GM12875 (cell line): ENCODE measurements around the gene PPP2R3B.

Experiments used
- H3K4me3 ChIP-seq: one replicate; pipeline ENCODE4 v1.5.1; 2011; ENCODE audit warnings: low read depth, low read length, control low read depth
- TF ChIP-seq, protein P1 (sequence below): IDR thresholded peaks from 2 replicates; pipeline ENCODE4 v1.5.1; 2011; ENCODE audit warnings: low read depth, mild to moderate bottlenecking, control low read depth, inconsistent platforms, low read length, moderate library complexity, borderline replicate concordance; ENCODE audit not compliant: insufficient read depth

Gene PPP2R3B

GRCh38 chrX:368811-369562 is 17.7 kb downstream of the PPP2R3B start:
- no peak overlapping the region for H3K4me3 ChIP-seq
- TF ChIP-seq, protein P1, sequence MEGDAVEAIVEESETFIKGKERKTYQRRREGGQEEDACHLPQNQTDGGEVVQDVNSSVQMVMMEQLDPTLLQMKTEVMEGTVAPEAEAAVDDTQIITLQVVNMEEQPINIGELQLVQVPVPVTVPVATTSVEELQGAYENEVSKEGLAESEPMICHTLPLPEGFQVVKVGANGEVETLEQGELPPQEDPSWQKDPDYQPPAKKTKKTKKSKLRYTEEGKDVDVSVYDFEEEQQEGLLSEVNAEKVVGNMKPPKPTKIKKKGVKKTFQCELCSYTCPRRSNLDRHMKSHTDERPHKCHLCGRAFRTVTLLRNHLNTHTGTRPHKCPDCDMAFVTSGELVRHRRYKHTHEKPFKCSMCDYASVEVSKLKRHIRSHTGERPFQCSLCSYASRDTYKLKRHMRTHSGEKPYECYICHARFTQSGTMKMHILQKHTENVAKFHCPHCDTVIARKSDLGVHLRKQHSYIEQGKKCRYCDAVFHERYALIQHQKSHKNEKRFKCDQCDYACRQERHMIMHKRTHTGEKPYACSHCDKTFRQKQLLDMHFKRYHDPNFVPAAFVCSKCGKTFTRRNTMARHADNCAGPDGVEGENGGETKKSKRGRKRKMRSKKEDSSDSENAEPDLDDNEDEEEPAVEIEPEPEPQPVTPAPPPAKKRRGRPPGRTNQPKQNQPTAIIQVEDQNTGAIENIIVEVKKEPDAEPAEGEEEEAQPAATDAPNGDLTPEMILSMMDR: no peak

DNA sequence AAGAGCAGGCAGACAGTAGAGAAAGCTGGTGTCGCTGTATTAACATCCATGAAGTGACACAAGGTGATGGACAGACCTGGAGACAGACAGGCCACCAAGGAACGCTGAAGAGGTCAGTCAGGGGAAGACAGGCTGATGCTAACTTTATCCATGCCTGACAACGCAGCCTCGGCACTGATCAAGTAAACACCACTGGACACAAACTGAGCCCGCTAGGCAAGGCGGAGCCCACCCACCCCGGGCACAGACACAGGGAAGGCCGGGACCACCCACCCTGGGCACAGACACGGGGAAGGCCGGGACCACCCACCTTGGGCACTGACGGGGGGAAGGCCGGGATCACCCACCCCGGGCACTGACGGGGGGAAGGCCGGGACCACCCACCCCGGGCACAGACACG is 18.8 kb downstream of the PPP2R3B start:
- H3K4me3 ChIP-seq: no peak overlapping the region

DNA sequence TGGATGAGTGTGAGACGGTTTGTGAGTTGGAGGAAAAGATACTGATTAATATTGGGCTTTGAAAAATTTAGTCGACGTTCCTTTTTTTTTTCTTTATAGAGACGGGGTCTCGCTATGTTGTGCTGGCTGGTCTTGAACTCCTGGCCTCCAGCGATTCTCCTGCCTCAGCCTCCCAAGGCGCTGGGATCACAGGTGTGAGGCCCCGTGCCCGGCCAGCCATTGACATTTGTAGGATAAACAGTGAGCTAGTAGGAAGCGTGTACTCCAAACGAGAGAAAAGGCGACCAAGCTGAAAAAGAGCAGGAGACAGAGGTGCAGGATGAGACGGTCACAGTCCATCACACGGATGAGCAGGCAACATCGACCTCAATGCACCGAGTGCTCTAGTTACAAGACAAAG is 19.4 kb downstream of the PPP2R3B start:
- TF ChIP-seq, protein P1: no peak

More for the DNA sequence above, 18.8 kb downstream of the PPP2R3B start:
- TF ChIP-seq, protein P1: no peak

GRCh38 chrX:363621-364375 is 22.9 kb downstream of the PPP2R3B start:
- H3K4me3 ChIP-seq: no peak overlapping the region
- TF ChIP-seq, protein P1: no peak

More for the DNA sequence above, 19.4 kb downstream of the PPP2R3B start:
- H3K4me3 ChIP-seq: no peak overlapping the region

DNA sequence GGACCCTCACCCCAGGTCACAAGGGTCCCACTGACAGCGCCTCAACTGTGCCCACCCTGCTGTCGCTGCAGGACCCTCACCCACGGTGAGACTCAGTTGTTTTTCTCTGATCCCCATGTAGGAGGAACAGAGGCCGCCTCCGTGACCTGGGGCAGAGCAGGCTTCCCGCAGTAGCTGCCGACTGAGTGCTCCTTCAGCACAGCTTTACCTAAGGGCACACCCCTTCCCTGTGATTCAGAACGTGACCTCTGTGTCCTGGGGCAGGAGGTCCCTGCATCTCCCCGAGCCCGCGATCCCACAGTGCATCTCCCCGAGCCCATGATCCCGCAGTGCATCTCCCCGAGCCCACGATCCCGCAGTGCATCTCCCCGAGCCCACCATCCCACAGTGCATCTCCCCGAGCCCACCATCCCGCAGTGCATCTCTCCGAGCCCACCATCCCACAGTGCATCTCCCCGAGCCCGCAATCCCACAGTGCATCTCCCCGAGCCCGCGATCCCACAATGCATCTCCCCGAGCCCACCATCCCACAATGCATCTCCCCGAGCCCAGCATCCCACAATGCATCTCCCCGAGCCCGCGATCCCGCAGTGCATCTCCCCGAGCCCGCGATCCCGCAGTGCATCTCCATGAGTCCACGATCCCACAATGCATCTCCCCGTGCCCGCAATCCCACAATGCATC is 23.6 kb downstream of the PPP2R3B start:
- TF ChIP-seq, protein P1: no peak
- no peak overlapping the region for H3K4me3 ChIP-seq

GRCh38 chrX:362351-362750 is 24.4 kb downstream of the PPP2R3B start:
- no peak overlapping the region for H3K4me3 ChIP-seq
- TF ChIP-seq, protein P1: no peak
